Measurements from ENCODE around the gene CNTNAP2. TPM values are rescaled to one million over a fixed set of nuclear protein-coding genes. Genes with fewer than 3 reads are reported as not detected.

The CNTNAP2 gene
- total and polyA plus RNA-seq, 2 of the 4 experiments (the other 2 are of a cell fraction), result not detected

GRCh38 chr7:148192491-148192890 is 2075.9 kb downstream of the CNTNAP2 start:
- WGBS, 2 experiments (ENCODE audit: extremely low coverage in 2 of 2, insufficient read length in 1 of 2), result 0% methylated on average over 1 of the region's 5 CpGs; no CpG with 5 or more reads in 1 of the 2 experiments
- H2BK20ac ChIP-seq (ENCODE audit: low read depth, low read length), result no peak overlapping the region
- no peak overlapping the region for H4K91ac ChIP-seq (ENCODE audit: insufficient read depth, low read depth, low read length)
- in situ Hi-C loops (cut with MboI; ENCODE audit: low sequenced_read_pairs) (no loop called here), dilution Hi-C loops (cut with HindIII; ENCODE audit: low sequenced_read_pairs, unreplicated experiment) (no loop called here), intact Hi-C loops (cut with micrococcal nuclease) (no loop called here)
- no peaks in the 10 kb centered on the region for H3K4me1 ChIP-seq (ENCODE audit: control insufficient read depth, insufficient read depth, low read length)
- no peak overlapping the region for H3K27ac ChIP-seq (ENCODE audit: insufficient read depth, low read length)
- H4K20me1 ChIP-seq (ENCODE audit: insufficient read depth, low read length), result no peaks in the 10 kb centered on the region
- ChIA-PET POLR2A (ENCODE audit: unreplicated experiment) (no interaction called here), CTCF (interaction anchor here (0.5 kb wide), 1 partner anchor 1198 kb away, joined by 3 read pairs; no protein-coding TSS in a partner anchor)
- no peak overlapping the region for H2AK9ac ChIP-seq (replicated peaks; ENCODE audit: low read depth, low read length, poor library complexity)
- no peak overlapping the region for H2BK120ac ChIP-seq (ENCODE audit: low read depth, low read length)
- peaks cover 17% of the 10 kb centered on the region for H3K9me3 ChIP-seq (ENCODE audit: control insufficient read depth, insufficient read depth, low read length)
- no peak overlapping the region for H4K8ac ChIP-seq (ENCODE audit: low read depth in 2 of 2, low read length in 2 of 2)
- no peak overlapping the region for H3K4ac ChIP-seq (ENCODE audit: low read depth, low read length)
- no peak for ATAC-seq (ENCODE audit: low read depth)
- H3K14ac ChIP-seq (replicated peaks; ENCODE audit: low read depth, low read length), result no peak overlapping the region
- H3K4me3 ChIP-seq (ENCODE audit: insufficient read depth, low read depth, low read length), result no peak overlapping the region
- no peaks in the 10 kb centered on the region for H3K79me1 ChIP-seq (ENCODE audit: low read depth in 1 of 2, low read length in 2 of 2)
- no peak overlapping the region for H3K56ac ChIP-seq (ENCODE audit: extremely low read depth, insufficient read depth, low read length)
- no TSS peak for BruUV-seq (replicated peaks)
- no peak overlapping the region for H2AK5ac ChIP-seq (ENCODE audit: low read depth, low read length)
- no peaks in the 10 kb centered on the region for H3K36me3 ChIP-seq (ENCODE audit: control insufficient read depth, insufficient read depth, low read length)
- no peak overlapping the region for H2AFZ ChIP-seq (replicated peaks; ENCODE audit: low read length, poor library complexity)
- no peak overlapping the region for H4K5ac ChIP-seq (ENCODE audit: low read depth, low read length)
- no peak overlapping the region for H2BK15ac ChIP-seq (ENCODE audit: low read depth, low read length)
- TF ChIP-seq MAZ (IDR thresholded peaks at IDR 0.05; ENCODE audit: borderline replicate concordance, low read depth, low read length), result no peak
- no peak for TF ChIP-seq CTCF (conservative IDR thresholded peaks at IDR 0.05; ENCODE audit: low read depth, low read length)
- no peak for TF ChIP-seq NFE2L2 (IDR thresholded peaks at IDR 0.05; ENCODE audit: low read depth, low read length)
- TF ChIP-seq MXI1 (IDR thresholded peaks at IDR 0.05; ENCODE audit: borderline replicate concordance, low read depth, low read length), result no peak
- no peak for TF ChIP-seq ELK1 (IDR thresholded peaks at IDR 0.05; ENCODE audit: borderline replicate concordance, low read depth, low read length)
- TF ChIP-seq POLR2A (IDR thresholded peaks at IDR 0.05; ENCODE audit: low read depth, low read length), result no peak
- TF ChIP-seq USF2 (IDR thresholded peaks at IDR 0.05; ENCODE audit: low read depth, low read length), result no peak
- no peak for TF ChIP-seq RCOR1 (IDR thresholded peaks at IDR 0.05; ENCODE audit: insufficient replicate concordance, low read length)
- TF ChIP-seq RAD21 (IDR thresholded peaks at IDR 0.05; ENCODE audit: low read length), result no peak
- no peak for TF ChIP-seq FOS (IDR thresholded peaks at IDR 0.05; ENCODE audit: low read depth, low read length)
- no peak for TF ChIP-seq MAFK (IDR thresholded peaks at IDR 0.05; ENCODE audit: low read depth, low read length)
- no peak for TF ChIP-seq SMC3 (IDR thresholded peaks at IDR 0.05; ENCODE audit: low read depth, low read length)
- TF ChIP-seq CHD1 (IDR thresholded peaks at IDR 0.05; ENCODE audit: low read depth, low read length), result no peak
- no peak for TF ChIP-seq RFX5 (IDR thresholded peaks at IDR 0.05; ENCODE audit: low read depth, low read length)
- no peak for TF ChIP-seq BHLHE40 (IDR thresholded peaks at IDR 0.05; ENCODE audit: low read depth, low read length)
- H3K27me3 ChIP-seq (ENCODE audit: control insufficient read depth, insufficient read depth, low read length), result no peaks in the 10 kb centered on the region
- no peak overlapping the region for H3K9ac ChIP-seq (ENCODE audit: low read depth, low read length)
- DNase-seq, result no peak
- no peak overlapping the region for H2BK5ac ChIP-seq (ENCODE audit: low read depth, low read length, poor library complexity, severe bottlenecking)
- no peak overlapping the region for H3K18ac ChIP-seq (ENCODE audit: low read depth, low read length)
- H3K9me1 ChIP-seq (ENCODE audit: insufficient read depth, low read length), result no peaks in the 10 kb centered on the region
- H3K4me2 ChIP-seq (ENCODE audit: low read depth, low read length), result no peak overlapping the region
- no peak overlapping the region for H3K23ac ChIP-seq (ENCODE audit: low read depth, low read length)
